Measurements from ENCODE around the gene SHMT2. TPM values are rescaled to one million over a fixed set of nuclear protein-coding genes. Genes with fewer than 3 reads are reported as not detected.

Gene SHMT2
- total RNA-seq, 1 experiment from 2014 or later: 280 TPM

GRCh38 chr12:57195186-57195585, 34.3 kb upstream of the SHMT2 start:
- ChIA-PET RAD21 (ENCODE audit: low non-redundant PET in 1 of 2, low total read pairs in 2 of 2, uncharacterized antibody in 2 of 2, unreplicated experiment in 2 of 2) (interaction anchor here in 1 of 2 experiments (0.7 kb wide), 1 partner anchor 34 kb away, joined by 3 read pairs; no protein-coding TSS in a partner anchor), POLR2A (no interaction called here), CTCF (no interaction called here)
- Histone ChIP-seq H3K4me1 (ENCODE audit: control insufficient read depth in 1 of 2, insufficient read depth in 2 of 2, low read length in 2 of 2) (no peaks in the 10 kb centered on the region), H3K4me2 (ENCODE audit: low read length) (no peak overlapping the region), H3K9me2 (ENCODE audit: insufficient read depth) (no peaks in the 10 kb centered on the region), H4K20me1 (ENCODE audit: insufficient read depth) (no peaks in the 10 kb centered on the region), H2AFZ (ENCODE audit: low read depth, low read length, poor library complexity, severe bottlenecking) (no peak overlapping the region), H3K9ac (ENCODE audit: low read length) (no peak overlapping the region), H3K4me3 (replicated peaks in 1 of 2; ENCODE audit: low read depth in 1 of 2, low read length in 2 of 2) (no peak overlapping the region), H3K27me3 (ENCODE audit: insufficient read depth, low read length) (no peaks in the 10 kb centered on the region), H3K36me3 (ENCODE audit: control insufficient read depth in 1 of 2, insufficient read depth in 2 of 2, low read length in 2 of 2) (peaks cover 0 to 3% of the 10 kb centered on the region in 2 experiments; a peak in 2 of 4 replicates), H3K79me2 (ENCODE audit: insufficient read depth, low read length) (no peaks in the 10 kb centered on the region), H3K9me3 (ENCODE audit: control insufficient read depth in 1 of 2, insufficient read depth in 1 of 2, low read depth in 1 of 2, low read length in 2 of 2) (no peaks in the 10 kb centered on the region), H3K27ac (ENCODE audit: low read depth, low read length) (no peak overlapping the region)
- no peak for TF ChIP-seq SIN3A (IDR thresholded peaks at IDR 0.05; ENCODE audit: low read depth)
- TF ChIP-seq, protein P1, sequence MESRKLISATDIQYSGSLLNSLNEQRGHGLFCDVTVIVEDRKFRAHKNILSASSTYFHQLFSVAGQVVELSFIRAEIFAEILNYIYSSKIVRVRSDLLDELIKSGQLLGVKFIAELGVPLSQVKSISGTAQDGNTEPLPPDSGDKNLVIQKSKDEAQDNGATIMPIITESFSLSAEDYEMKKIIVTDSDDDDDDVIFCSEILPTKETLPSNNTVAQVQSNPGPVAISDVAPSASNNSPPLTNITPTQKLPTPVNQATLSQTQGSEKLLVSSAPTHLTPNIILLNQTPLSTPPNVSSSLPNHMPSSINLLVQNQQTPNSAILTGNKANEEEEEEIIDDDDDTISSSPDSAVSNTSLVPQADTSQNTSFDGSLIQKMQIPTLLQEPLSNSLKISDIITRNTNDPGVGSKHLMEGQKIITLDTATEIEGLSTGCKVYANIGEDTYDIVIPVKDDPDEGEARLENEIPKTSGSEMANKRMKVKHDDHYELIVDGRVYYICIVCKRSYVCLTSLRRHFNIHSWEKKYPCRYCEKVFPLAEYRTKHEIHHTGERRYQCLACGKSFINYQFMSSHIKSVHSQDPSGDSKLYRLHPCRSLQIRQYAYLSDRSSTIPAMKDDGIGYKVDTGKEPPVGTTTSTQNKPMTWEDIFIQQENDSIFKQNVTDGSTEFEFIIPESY (IDR thresholded peaks at IDR 0.05; ENCODE audit: extremely low read depth, insufficient replicate concordance, low read length): no peak
- no TSS peak for BruUV-seq (replicated peaks)
- ATAC-seq: no peak
- intact Hi-C loops (cut with micrococcal nuclease): no loop called here
- DNase-seq (ENCODE audit: low read depth, low spot score): no peak

GRCh38 chr12:57195611-57196371, 33.7 kb upstream of the SHMT2 start:
- H3K4me1 ChIP-seq (ENCODE audit: control insufficient read depth in 1 of 2, insufficient read depth in 2 of 2, low read length in 2 of 2): no peaks in the 10 kb centered on the region
- no peak for TF ChIP-seq SIN3A (IDR thresholded peaks at IDR 0.05; ENCODE audit: low read depth)
- no peak for TF ChIP-seq ATF3 (IDR thresholded peaks at IDR 0.05)
- TF ChIP-seq SP1 (IDR thresholded peaks at IDR 0.05; ENCODE audit: low read depth): no peak
- no peak for TF ChIP-seq JUND (IDR thresholded peaks at IDR 0.05)
- TF ChIP-seq, protein P1 (IDR thresholded peaks at IDR 0.05; ENCODE audit: extremely low read depth, insufficient replicate concordance, low read length): no peak
- TF ChIP-seq POLR2A (IDR thresholded peaks at IDR 0.05; ENCODE audit: borderline replicate concordance, extremely low read depth, insufficient read depth, insufficient read length): no peak
- no peak for TF ChIP-seq CEBPB (IDR thresholded peaks at IDR 0.05; ENCODE audit: low read depth)
- TF ChIP-seq, protein P2, sequence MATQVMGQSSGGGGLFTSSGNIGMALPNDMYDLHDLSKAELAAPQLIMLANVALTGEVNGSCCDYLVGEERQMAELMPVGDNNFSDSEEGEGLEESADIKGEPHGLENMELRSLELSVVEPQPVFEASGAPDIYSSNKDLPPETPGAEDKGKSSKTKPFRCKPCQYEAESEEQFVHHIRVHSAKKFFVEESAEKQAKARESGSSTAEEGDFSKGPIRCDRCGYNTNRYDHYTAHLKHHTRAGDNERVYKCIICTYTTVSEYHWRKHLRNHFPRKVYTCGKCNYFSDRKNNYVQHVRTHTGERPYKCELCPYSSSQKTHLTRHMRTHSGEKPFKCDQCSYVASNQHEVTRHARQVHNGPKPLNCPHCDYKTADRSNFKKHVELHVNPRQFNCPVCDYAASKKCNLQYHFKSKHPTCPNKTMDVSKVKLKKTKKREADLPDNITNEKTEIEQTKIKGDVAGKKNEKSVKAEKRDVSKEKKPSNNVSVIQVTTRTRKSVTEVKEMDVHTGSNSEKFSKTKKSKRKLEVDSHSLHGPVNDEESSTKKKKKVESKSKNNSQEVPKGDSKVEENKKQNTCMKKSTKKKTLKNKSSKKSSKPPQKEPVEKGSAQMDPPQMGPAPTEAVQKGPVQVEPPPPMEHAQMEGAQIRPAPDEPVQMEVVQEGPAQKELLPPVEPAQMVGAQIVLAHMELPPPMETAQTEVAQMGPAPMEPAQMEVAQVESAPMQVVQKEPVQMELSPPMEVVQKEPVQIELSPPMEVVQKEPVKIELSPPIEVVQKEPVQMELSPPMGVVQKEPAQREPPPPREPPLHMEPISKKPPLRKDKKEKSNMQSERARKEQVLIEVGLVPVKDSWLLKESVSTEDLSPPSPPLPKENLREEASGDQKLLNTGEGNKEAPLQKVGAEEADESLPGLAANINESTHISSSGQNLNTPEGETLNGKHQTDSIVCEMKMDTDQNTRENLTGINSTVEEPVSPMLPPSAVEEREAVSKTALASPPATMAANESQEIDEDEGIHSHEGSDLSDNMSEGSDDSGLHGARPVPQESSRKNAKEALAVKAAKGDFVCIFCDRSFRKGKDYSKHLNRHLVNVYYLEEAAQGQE (IDR thresholded peaks at IDR 0.05; ENCODE audit: low read depth): no peak
- no peak overlapping the region for H3K4me3 ChIP-seq (replicated peaks in 1 of 2; ENCODE audit: low read depth in 1 of 2, low read length in 2 of 2)
- no peaks in the 10 kb centered on the region for H3K9me2 ChIP-seq (ENCODE audit: insufficient read depth)
- POLR2A ChIA-PET: no interaction called here
- H3K79me2 ChIP-seq (ENCODE audit: insufficient read depth, low read length): no peaks in the 10 kb centered on the region
- DNase-seq (ENCODE audit: low read depth, low spot score) (no peak), ATAC-seq (0 out of 2 replicates have a peak, but pooled peaks have one; percentile 32)
- H3K9ac ChIP-seq (ENCODE audit: low read length): no peak overlapping the region
- CTCF ChIA-PET: no interaction called here
- H3K36me3 ChIP-seq (ENCODE audit: control insufficient read depth in 1 of 2, insufficient read depth in 2 of 2, low read length in 2 of 2): peaks cover 0 to 3% of the 10 kb centered on the region in 2 experiments; a peak in 2 of 4 replicates
- no TSS peak for BruUV-seq (replicated peaks)
- H3K27me3 ChIP-seq (ENCODE audit: insufficient read depth, low read length): no peaks in the 10 kb centered on the region
- RAD21 ChIA-PET (ENCODE audit: low non-redundant PET in 1 of 2, low total read pairs in 2 of 2, uncharacterized antibody in 2 of 2, unreplicated experiment in 2 of 2): no interaction called here
- no peak overlapping the region for H3K27ac ChIP-seq (ENCODE audit: low read depth, low read length)
- intact Hi-C loops (cut with micrococcal nuclease): no loop called here
- H3K4me2 ChIP-seq (ENCODE audit: low read length): no peak overlapping the region
- H3K9me3 ChIP-seq (ENCODE audit: control insufficient read depth in 1 of 2, insufficient read depth in 1 of 2, low read depth in 1 of 2, low read length in 2 of 2): no peaks in the 10 kb centered on the region
- no peak overlapping the region for H2AFZ ChIP-seq (ENCODE audit: low read depth, low read length, poor library complexity, severe bottlenecking)
- no peaks in the 10 kb centered on the region for H4K20me1 ChIP-seq (ENCODE audit: insufficient read depth)
